Progenitor cell of endocrine pancreas (in vitro differentiated cells): ENCODE results near the gene SMAD6. TPM values are rescaled to one million over a fixed set of nuclear protein-coding genes. Genes with fewer than 3 reads are reported as not detected.

Experiments used
- DNase-seq: peaks from one replicate; pipeline ENCODE4 v3.0.0; 2021; ENCODE audit warnings: low spot score; ENCODE audit not compliant: unreplicated experiment
- H3K27ac Mint-ChIP-seq: 2 replicates; pipeline ENCODE4 v1.8.0; 2021; ENCODE audit warnings: mild to moderate bottlenecking, moderate library complexity, mixed read lengths
- H3K27me3 Mint-ChIP-seq: 2 replicates; pipeline ENCODE4 v1.8.0; 2021; ENCODE audit warnings: mixed read lengths
- H3K36me3 Mint-ChIP-seq: 2 replicates; pipeline ENCODE4 v1.8.0; 2022; ENCODE audit warnings: mixed read lengths; ENCODE audit not compliant: insufficient read depth
- H3K4me1 Mint-ChIP-seq: 2 replicates; pipeline ENCODE4 v1.8.0; 2021; ENCODE audit warnings: low read depth, mixed read lengths
- H3K4me3 Mint-ChIP-seq: 2 replicates; pipeline ENCODE4 v1.8.0; 2021; ENCODE audit warnings: low read depth, mild to moderate bottlenecking, moderate library complexity, mixed read lengths
- H3K9me3 Mint-ChIP-seq: 2 replicates; pipeline ENCODE4 v1.8.0; 2021; ENCODE audit warnings: low read depth, mixed read lengths
- CTCF ChIP-seq: fragments of 200-600 bp; sonication (generic); IDR thresholded peaks from one replicate; pipeline ENCODE4 v1.5.0; 2021; ENCODE audit warnings: antibody characterized with exemption, mild to moderate bottlenecking; ENCODE audit not compliant: unreplicated experiment
- total RNA-seq: library from RNA; stranded (reverse); gene quantifications from 2 replicates; pipeline ENCODE4 v1.2.1, GENCODE V29; 2021

SMAD6 gene
- total RNA-seq, 1 donor from 2014 or later: 38.9 TPM

GRCh38 chr15:66698971-66699370, 3.1 kb upstream of the SMAD6 start:
- Mint-ChIP-seq H3K27me3 (no peaks in the 10 kb centered on the region), H3K9me3 (no peaks in the 10 kb centered on the region), H3K4me3 (no peak overlapping the region), H3K4me1 (peaks cover 7% of the 10 kb centered on the region), H3K36me3 (no peaks in the 10 kb centered on the region), H3K27ac (no peak overlapping the region)
- no peak for DNase-seq
- no peak for TF ChIP-seq CTCF

- H3K4me1 Mint-ChIP-seq: peaks cover 19% of the 10 kb centered on the region
- H3K4me3 Mint-ChIP-seq: peak overlapping the region; percentile 79
- peaks cover 3% of the 10 kb centered on the region for H3K36me3 Mint-ChIP-seq
- no peaks in the 10 kb centered on the region for H3K27me3 Mint-ChIP-seq
- TF ChIP-seq CTCF: no peak
- peak overlapping the region; percentile 74 for H3K27ac Mint-ChIP-seq
- DNase-seq: no peak
- H3K9me3 Mint-ChIP-seq: no peaks in the 10 kb centered on the region
Measured at GRCh38 chr15:66700412-66700801, 1.6 kb upstream of the SMAD6 start.

GRCh38 chr15:66700802-66701421, 1.1 kb upstream of the SMAD6 start:
- no peaks in the 10 kb centered on the region for H3K27me3 Mint-ChIP-seq
- H3K27ac Mint-ChIP-seq: peak overlapping the region; percentile 74
- DNase-seq: peak; percentile 97
- no peak for TF ChIP-seq CTCF
- H3K4me3 Mint-ChIP-seq: peak overlapping the region; percentile 95
- H3K4me1 Mint-ChIP-seq: peaks cover 24% of the 10 kb centered on the region
- peaks cover 8% of the 10 kb centered on the region for H3K36me3 Mint-ChIP-seq
- H3K9me3 Mint-ChIP-seq: no peaks in the 10 kb centered on the region

GRCh38 chr15:66701422-66702034, 508 bp upstream of the SMAD6 start:
- H3K36me3 Mint-ChIP-seq: peaks cover 8% of the 10 kb centered on the region
- H3K27me3 Mint-ChIP-seq: no peaks in the 10 kb centered on the region
- peak overlapping the region; percentile 95 for H3K4me3 Mint-ChIP-seq
- peak; percentile 51 for DNase-seq
- TF ChIP-seq CTCF: no peak
- no peaks in the 10 kb centered on the region for H3K9me3 Mint-ChIP-seq
- H3K27ac Mint-ChIP-seq: peak overlapping the region; percentile 94
- peaks cover 24% of the 10 kb centered on the region for H3K4me1 Mint-ChIP-seq

- no peak for TF ChIP-seq CTCF
- Mint-ChIP-seq H3K27ac (peak overlapping the region; percentile 94), H3K9me3 (no peaks in the 10 kb centered on the region), H3K36me3 (peaks cover 8% of the 10 kb centered on the region), H3K4me1 (peaks cover 36% of the 10 kb centered on the region), H3K27me3 (no peaks in the 10 kb centered on the region), H3K4me3 (peak overlapping the region; percentile 95)
- peak; percentile 20 for DNase-seq
Measured at GRCh38 chr15:66702787-66703539, 927 bp downstream of the SMAD6 start.
